Measurements from ENCODE around the gene TEKT5. TPM values are rescaled to one million over a fixed set of nuclear protein-coding genes. Genes with fewer than 3 reads are reported as not detected.

Gene TEKT5
- total RNA-seq, 2 experiments from 2014 or later: 0.18 TPM; not detected in 1

- Mint-ChIP-seq H3K27me3 (peaks cover 5% of the 10 kb centered on the region), H3K27ac (no peak overlapping the region), H3K9me3 (ENCODE audit: low read depth) (no peaks in the 10 kb centered on the region), H3K4me3 (no peak overlapping the region), H3K4me1 (no peaks in the 10 kb centered on the region), H3K36me3 (no peaks in the 10 kb centered on the region)
- DNase-seq: no peak
- no peak for ATAC-seq
- CTCF ChIA-PET: no interaction called here
Measured at GRCh38 chr16:10597187-10597601, 97.5 kb downstream of the TEKT5 start.

DNA sequence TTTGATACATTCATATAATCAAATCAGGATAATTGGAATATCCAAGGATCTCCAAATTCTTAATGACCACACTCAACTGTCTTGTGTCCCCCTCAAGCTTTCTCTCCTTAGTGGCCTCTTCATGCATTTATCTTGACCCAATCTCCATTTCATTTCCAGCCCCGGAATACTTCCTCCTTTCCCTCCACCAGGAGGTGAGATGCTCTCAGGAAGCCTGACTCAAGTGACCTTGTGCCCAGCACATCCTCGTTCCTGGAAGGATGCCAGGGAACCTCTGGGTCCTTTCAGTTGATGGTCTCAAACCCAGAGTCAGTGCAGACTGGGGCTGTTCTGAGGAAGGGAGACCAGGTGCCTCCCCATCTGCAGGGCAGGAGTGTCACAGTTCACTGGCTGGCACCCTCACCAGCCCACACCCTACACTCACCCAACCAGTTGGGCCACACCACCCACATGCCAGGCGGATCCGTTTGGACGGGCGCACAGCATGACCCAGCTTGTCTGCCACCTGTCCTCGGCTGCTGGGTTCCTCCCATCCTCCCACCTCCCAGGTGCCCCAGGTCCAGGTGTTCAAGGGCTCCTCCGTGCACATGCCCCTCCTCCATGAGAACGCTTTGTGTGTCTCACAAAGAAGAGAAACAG lies 100.3 kb downstream of the TEKT5 start:
- ATAC-seq (no peak), DNase-seq (no peak)
- H3K27ac Mint-ChIP-seq: no peak overlapping the region
- CTCF ChIA-PET: no interaction called here
- H3K9me3 Mint-ChIP-seq (ENCODE audit: low read depth): no peaks in the 10 kb centered on the region
- H3K4me3 Mint-ChIP-seq: no peak overlapping the region
- no peaks in the 10 kb centered on the region for H3K36me3 Mint-ChIP-seq
- peaks cover 7% of the 10 kb centered on the region for H3K27me3 Mint-ChIP-seq
- no peaks in the 10 kb centered on the region for H3K4me1 Mint-ChIP-seq

DNA sequence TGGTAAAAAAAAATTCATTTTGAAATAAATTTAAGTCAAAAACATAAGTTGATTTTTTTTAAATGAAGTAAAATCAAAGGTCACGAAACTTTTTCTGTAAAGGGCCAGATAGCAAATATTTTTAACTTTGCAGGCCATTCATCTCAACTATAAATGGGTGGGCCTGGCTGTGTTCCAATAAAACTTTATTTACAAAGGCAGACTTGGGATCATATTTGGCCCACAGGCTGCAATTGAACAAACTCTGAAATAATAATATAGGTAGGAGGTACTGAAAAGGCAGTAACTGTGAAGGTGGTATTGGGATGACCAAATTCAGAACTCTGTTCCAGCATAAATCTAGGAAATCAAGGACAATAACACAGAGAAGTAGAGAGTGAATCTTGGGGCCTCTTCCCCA lies 102.1 kb downstream of the TEKT5 start:
- CTCF ChIA-PET: no interaction called here
- Mint-ChIP-seq H3K4me1 (no peaks in the 10 kb centered on the region), H3K36me3 (no peaks in the 10 kb centered on the region), H3K4me3 (no peak overlapping the region), H3K27ac (no peak overlapping the region), H3K27me3 (peaks cover 18% of the 10 kb centered on the region), H3K9me3 (ENCODE audit: low read depth) (no peaks in the 10 kb centered on the region)
- ATAC-seq (no peak), DNase-seq (no peak)

DNA sequence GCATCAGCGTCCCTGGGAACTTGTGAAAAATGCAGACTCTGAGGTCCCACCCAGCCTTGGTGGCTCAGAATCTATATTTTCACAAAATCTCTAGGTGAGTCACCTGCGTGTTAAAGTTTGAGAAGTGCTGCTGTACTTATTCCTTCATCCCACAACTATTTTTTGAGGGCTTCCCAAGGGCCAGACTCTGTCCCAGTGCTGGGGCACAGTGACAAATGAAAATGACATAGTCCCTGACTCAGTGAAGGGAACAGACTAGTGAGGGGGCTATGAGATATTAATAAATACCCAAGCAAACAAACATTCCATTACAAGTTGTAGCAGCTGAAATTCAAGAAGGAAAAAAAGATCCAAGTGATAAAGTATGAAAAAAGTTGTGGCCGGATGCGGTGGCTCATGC lies 104.4 kb downstream of the TEKT5 start:
- Mint-ChIP-seq H3K27ac (no peak overlapping the region), H3K27me3 (peaks cover 22% of the 10 kb centered on the region), H3K9me3 (ENCODE audit: low read depth) (no peaks in the 10 kb centered on the region), H3K36me3 (no peaks in the 10 kb centered on the region), H3K4me1 (no peaks in the 10 kb centered on the region), H3K4me3 (no peak overlapping the region)
- ATAC-seq (no peak), DNase-seq (no peak)
- CTCF ChIA-PET: no interaction called here

DNA sequence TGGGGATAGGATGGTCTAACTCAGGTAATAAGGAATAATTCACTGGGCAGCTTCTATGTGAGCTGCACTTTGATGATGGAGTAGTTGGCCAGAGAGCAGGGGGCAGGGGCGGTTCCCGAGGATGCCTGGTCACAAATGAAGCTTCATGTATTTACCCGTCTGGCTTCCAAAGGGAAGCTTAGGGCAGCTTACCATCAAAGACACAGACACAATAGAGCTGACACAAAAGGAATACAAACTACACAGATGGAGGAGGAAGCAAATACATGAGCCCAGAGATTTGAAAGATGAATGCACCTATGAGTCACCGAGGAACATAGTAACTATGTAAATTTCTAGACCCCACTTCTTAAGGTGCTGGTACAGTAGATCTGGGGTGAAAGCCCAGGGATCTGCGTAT lies 105.6 kb downstream of the TEKT5 start:
- Mint-ChIP-seq H3K27ac (no peak overlapping the region), H3K27me3 (peaks cover 26% of the 10 kb centered on the region), H3K4me1 (no peaks in the 10 kb centered on the region), H3K9me3 (ENCODE audit: low read depth) (no peaks in the 10 kb centered on the region), H3K36me3 (no peaks in the 10 kb centered on the region), H3K4me3 (no peak overlapping the region)
- ATAC-seq (no peak), DNase-seq (no peak)
- CTCF ChIA-PET: no interaction called here

DNA sequence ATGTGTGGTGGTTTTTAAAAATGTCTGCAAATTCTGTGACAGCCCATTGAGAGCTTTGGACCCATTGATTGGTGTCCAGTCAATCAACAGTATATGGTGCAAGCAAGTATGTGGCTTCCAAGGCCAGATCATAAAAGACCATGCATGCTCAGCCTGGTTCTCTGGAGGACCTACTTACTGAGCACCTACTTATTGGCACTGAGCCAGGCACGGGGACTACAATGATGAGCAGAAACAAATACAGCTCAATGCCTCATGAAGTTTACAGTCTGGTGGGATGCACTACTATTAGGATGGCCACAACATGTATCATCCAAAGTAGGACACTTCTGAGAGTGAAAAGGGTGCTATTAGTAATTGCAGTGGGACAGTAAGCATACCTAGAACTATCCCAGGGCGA lies 107.1 kb downstream of the TEKT5 start:
- Mint-ChIP-seq H3K27me3 (peaks cover 35% of the 10 kb centered on the region), H3K4me3 (no peak overlapping the region), H3K4me1 (no peaks in the 10 kb centered on the region), H3K9me3 (ENCODE audit: low read depth) (no peaks in the 10 kb centered on the region), H3K36me3 (no peaks in the 10 kb centered on the region), H3K27ac (no peak overlapping the region)
- ATAC-seq: no peak
- CTCF ChIA-PET: no interaction called here
- no peak for DNase-seq

- ATAC-seq (no peak), DNase-seq (no peak)
- H3K36me3 Mint-ChIP-seq: no peaks in the 10 kb centered on the region
- no peak overlapping the region for H3K4me3 Mint-ChIP-seq
- H3K27me3 Mint-ChIP-seq: peaks cover 52% of the 10 kb centered on the region
- CTCF ChIA-PET: no interaction called here
- H3K4me1 Mint-ChIP-seq: no peaks in the 10 kb centered on the region
- no peaks in the 10 kb centered on the region for H3K9me3 Mint-ChIP-seq (ENCODE audit: low read depth)
- no peak overlapping the region for H3K27ac Mint-ChIP-seq
Measured at GRCh38 chr16:10584981-10585438, 109.7 kb downstream of the TEKT5 start.

DNA sequence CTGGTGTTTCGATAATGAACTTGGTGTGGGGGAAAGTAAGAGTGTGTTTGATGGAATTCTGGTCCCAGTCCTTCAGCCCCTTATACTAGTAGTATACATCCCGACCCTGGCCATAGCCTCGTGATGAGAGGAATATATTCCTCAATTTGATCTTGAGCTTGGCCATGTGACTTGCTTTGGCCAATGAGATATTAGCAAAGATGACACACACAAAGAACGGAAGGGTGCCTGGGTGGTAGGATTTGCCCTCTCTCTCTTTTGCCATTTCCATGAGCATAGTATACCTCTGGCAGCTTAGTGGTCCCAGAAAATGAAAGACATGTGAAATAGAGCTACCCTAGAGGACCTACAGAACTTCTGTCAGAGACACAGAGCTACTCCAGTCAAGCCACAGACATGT lies 111.5 kb downstream of the TEKT5 start:
- no peak overlapping the region for H3K4me3 Mint-ChIP-seq
- ATAC-seq (no peak), DNase-seq (no peak)
- no peaks in the 10 kb centered on the region for H3K36me3 Mint-ChIP-seq
- CTCF ChIA-PET: no interaction called here
- no peaks in the 10 kb centered on the region for H3K4me1 Mint-ChIP-seq
- no peak overlapping the region for H3K27ac Mint-ChIP-seq
- no peaks in the 10 kb centered on the region for H3K9me3 Mint-ChIP-seq (ENCODE audit: low read depth)
- peaks cover 59% of the 10 kb centered on the region for H3K27me3 Mint-ChIP-seq

DNA sequence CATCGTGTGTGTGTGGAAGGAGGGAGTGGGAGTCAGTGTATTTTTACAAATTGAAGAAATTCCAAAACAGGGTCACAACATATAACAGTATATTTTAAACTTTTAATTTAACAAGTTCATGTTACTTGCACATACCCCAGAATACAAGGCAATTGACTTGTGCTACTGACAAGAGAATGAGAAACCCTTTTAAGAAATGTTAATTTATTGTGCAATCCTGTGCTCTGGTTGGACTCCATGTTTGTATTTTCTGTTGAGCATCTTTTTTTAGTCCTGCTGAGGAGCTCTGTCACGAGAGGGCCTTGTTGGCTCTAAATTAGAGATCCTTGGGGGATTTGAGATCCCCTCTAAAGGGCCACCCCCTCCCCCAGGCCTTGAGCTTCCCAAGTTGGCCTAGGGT lies 113.2 kb downstream of the TEKT5 start:
- Mint-ChIP-seq H3K27ac (no peak overlapping the region), H3K9me3 (ENCODE audit: low read depth) (no peaks in the 10 kb centered on the region), H3K36me3 (no peaks in the 10 kb centered on the region), H3K4me1 (no peaks in the 10 kb centered on the region), H3K27me3 (peaks cover 56% of the 10 kb centered on the region), H3K4me3 (no peak overlapping the region)
- CTCF ChIA-PET: no interaction called here
- ATAC-seq: no peak
- no peak for DNase-seq

DNA sequence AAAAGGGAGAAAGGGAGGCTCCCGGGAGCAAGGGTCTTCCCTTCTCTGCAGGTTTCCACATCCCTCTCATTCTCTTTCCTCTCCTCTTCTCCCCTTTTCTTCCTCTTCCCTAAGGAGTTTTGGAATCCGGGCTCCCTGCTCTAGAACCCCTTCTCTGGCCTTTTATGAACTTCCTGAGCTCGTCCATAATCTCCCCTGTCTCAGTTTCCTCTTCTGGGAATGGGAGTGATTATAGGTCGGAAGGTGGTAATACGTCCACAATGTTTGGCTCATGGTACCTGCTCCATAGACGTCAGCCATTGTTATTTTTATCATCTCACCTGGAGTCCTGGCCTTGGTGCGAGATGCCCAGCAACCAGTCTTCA lies 113.9 kb downstream of the TEKT5 start:
- DNase-seq (no peak), ATAC-seq (no peak)
- no peaks in the 10 kb centered on the region for H3K9me3 Mint-ChIP-seq (ENCODE audit: low read depth)
- no peak overlapping the region for H3K4me3 Mint-ChIP-seq
- H3K27ac Mint-ChIP-seq: no peak overlapping the region
- H3K4me1 Mint-ChIP-seq: no peaks in the 10 kb centered on the region
- peaks cover 55% of the 10 kb centered on the region for H3K27me3 Mint-ChIP-seq
- CTCF ChIA-PET: no interaction called here
- no peaks in the 10 kb centered on the region for H3K36me3 Mint-ChIP-seq

DNA sequence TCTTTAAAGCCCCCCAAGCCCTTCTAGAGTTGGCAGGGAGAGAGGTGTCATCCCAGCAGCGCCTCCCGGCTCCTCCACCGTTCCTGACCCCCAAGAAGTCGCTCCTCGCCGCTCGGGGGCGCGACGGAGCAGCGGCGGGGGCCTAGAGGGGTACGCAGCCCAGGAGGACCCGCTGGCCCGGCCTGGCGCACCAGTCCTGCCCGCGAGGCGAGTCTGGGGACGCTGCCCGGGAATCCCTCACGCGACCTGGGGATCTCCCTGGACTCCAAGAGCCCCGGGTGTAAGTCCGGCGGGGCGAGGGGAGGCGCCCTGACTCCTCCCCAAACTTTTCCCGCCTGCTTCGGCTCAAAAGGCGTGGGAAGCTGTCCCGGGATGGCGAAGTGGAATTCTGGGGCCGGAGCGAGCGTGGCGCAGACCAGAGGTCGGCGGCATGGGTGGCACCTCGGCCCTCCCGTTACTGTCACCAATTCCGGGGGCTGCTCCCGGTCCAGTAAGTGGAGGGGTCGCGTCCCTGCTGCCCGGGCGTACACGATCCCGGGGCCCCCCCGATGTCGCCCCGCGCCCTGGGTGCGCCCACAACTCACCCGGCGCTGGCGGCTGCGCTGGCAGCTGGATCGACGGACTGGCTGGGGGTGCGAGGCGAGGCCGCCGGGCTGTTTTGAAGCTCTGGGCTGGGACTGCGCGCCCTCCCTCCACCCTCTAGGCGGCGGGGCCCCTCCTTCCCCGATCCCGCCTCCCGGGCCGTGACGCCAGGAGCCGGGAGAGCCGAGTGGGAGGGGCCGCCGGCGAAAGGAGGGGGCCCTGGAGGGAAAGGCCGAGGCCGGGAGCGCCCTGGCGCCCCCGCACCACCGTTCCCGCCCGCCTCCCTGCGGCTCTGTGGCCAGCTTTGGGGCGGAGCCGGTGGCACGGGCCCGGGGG lies 114.5 kb downstream of the TEKT5 start, which contains the start of gene EMP2:
TSS of gene EMP2 (minus strand) at position 634 of the 918 bp plus-strand sequence. CDS start 32,981 bp downstream, outside the sequence.
- peaks cover 53% of the 10 kb centered on the region for H3K27me3 Mint-ChIP-seq
- DNase-seq (no peak), ATAC-seq (no peak)
- no peaks in the 10 kb centered on the region for H3K9me3 Mint-ChIP-seq (ENCODE audit: low read depth)
- no peak within 1 kb of the TSS for H3K4me3 Mint-ChIP-seq
- no peak within 1 kb of the TSS for H3K27ac Mint-ChIP-seq
- CTCF ChIA-PET: no interaction called here
- no peaks in the 10 kb centered on the region for H3K4me1 Mint-ChIP-seq
- H3K36me3 Mint-ChIP-seq: no peaks in the 10 kb centered on the region

GRCh38 chr16:10579575-10579964 lies 115.2 kb downstream of the TEKT5 start:
- Mint-ChIP-seq H3K36me3 (no peaks in the 10 kb centered on the region), H3K4me3 (no peak overlapping the region), H3K27ac (no peak overlapping the region), H3K4me1 (no peaks in the 10 kb centered on the region), H3K9me3 (ENCODE audit: low read depth) (no peaks in the 10 kb centered on the region), H3K27me3 (peaks cover 51% of the 10 kb centered on the region)
- no peak for ATAC-seq
- DNase-seq: no peak
- CTCF ChIA-PET: no interaction called here

DNA sequence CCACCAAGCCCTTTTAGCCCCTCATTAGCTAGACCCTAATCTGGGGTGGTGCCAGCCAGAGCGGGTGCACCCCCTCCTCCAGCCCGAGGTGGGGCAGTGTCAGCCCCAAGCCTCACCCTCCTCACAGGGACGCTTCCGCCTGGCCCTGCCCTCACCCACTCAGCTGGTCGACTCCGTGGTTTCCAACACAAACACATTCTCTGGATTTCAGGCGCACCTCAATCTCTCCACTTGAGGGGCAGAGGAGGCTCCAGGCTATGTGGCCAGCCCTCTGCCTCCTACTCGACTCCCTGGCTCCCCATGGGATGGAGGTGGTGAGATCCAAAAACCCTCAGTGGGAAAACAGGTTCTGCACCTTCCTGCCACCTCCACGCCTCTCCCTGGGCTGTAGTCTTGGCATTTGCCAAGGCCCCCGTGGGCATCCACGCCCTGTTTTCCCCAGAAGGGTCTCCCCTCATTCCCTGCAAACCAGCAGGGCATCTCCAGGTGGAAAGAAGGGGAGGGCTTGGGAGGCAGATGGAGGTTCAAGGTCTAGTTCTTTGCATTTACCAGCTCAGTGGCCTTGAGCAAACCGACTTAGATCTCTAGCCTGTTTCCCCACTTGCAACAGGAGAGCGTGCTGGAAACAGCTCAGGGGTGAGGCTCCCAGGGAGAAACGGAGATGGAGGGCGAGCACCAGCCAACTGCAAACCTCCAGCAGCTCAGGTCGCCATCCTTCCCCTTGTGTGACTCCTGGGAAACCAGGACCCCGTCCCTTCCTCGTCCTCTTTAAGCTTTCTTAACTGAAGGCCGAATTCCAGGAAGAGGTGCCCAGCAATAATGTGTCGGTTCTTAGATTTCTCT lies 116.0 kb downstream of the TEKT5 start:
- no peaks in the 10 kb centered on the region for H3K36me3 Mint-ChIP-seq
- ATAC-seq (no peak), DNase-seq (no peak)
- H3K27me3 Mint-ChIP-seq: peaks cover 51% of the 10 kb centered on the region
- CTCF ChIA-PET: no interaction called here
- H3K27ac Mint-ChIP-seq: no peak overlapping the region
- H3K4me1 Mint-ChIP-seq: no peaks in the 10 kb centered on the region
- H3K9me3 Mint-ChIP-seq (ENCODE audit: low read depth): no peaks in the 10 kb centered on the region
- no peak overlapping the region for H3K4me3 Mint-ChIP-seq

Data from activated CD8-positive, alpha-beta memory T cell treated with anti-CD3 and anti-CD28 coated beads, Interleukin-2, amount 10 ng/mL, durations not matched to agents 7 days and 5 days (primary cell).